ENCODE results near the gene CCL27.
A peak's percentile ranks its signal among the peaks of the same experiment; 100 is the strongest.

The CCL27 gene

DNA sequence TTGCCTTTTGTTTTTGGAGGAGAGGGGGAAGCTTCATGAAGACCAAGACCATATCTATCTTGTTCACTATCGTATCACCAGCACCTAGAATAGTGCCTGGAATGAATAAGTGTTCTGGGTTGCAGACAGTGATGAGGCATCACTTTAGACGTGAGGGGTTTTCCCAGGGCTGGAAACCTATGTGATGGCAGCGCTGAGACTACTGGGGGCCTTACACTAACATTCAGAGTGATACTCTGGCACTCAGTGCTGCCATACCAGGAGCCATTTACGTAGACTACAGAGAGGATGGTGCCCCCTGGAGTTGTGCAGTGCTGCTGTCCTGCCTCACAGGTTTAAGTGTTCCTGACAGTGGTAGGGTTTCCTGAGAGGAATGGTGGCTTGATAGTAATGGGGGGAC is 21.7 kb upstream of the CCL27 start:
- DNase-seq = no peak

DNA sequence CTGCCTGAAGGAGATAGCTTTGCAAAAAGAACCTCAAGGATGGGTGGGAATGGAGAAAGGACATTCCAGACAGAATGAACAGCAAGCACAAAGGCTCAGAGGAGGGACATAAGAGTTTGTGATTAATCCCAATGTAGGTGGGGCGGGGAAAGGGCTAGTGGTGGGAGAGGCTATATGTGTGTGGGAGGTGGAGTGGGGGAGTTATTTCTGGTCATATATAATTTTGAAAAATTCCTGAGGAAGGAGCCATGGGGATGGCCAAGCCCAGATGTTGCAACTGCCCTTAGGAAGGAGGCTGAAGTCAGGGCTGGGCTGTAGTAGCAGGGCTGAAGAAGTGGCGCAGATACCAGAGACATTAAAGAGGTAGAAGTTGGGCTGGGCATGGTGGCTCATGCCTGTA is 13.4 kb upstream of the CCL27 start:
- DNase-seq = no peak

DNA sequence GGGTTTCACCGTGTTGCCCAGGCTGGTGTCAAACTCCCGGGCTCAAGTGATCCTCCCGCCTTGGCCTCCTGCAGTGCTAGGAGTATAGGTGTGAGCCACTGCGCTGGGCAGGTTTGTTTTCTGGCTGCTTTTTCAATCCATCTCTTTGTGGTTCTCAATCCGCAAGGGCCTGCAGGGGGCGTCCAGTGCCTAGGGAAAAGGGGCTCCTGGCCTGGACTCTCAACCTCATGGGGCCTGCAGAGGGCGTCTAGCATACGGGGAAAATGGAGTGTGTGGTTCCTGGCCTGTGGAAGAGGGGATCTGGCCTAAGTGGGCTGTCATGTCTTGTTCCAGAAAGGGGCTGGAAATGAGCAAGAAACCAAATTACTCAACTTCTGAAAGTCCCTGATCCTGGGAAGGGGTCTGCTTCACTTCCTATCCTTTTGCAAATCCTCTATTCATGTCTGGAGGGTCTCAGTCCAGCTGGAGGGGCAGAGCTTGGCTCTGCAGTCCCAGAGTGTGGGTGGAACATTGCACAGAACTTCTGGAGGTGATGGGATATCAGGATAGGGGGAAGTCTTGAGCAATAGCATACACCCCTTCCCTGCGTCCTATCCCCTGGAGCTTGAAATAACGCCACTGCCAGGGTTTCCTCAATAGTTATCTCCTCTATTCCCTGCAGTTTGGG is 12.7 kb upstream of the CCL27 start:
- peak; percentile 91 for DNase-seq

DNA sequence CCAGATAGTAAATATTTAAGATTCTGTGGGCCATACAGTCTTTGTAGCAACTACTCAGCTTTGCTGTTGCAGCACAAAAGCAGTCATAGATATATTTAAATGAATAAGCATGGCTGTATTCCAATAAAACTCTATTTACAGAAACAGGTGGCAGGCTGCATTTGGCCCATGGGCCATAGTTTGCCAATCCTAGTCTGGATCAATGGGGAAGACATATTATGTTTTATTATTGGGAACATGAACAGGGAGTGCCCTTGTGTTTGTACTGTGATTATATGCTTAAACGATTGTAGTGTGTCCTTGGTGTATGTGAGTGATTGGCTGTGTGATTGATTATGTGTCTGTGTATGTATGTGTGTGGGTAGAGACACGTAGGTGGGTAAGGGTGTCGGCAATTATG is 12.0 kb upstream of the CCL27 start:
- DNase-seq = no peak

DNA sequence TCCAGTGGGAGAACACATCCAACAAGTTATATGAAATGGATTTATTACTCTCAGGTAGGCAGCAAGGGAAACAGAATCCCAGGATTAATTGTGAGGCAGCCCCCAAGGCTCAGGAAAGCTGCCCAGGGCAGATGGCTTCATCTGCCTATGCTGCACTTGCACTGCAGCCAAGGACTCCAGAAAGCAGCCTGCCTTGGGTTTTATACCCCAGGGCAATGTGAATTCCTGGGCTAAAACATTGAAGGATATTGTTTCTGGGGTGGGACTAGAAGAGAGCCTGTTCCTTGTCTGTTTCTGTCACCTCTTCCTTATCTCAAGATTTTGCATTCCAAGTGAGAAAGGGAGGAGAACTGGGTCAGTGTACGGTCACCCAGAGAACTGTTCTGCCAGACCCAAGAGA is 8.8 kb upstream of the CCL27 start:
- DNase-seq = peak; percentile 72

DNA sequence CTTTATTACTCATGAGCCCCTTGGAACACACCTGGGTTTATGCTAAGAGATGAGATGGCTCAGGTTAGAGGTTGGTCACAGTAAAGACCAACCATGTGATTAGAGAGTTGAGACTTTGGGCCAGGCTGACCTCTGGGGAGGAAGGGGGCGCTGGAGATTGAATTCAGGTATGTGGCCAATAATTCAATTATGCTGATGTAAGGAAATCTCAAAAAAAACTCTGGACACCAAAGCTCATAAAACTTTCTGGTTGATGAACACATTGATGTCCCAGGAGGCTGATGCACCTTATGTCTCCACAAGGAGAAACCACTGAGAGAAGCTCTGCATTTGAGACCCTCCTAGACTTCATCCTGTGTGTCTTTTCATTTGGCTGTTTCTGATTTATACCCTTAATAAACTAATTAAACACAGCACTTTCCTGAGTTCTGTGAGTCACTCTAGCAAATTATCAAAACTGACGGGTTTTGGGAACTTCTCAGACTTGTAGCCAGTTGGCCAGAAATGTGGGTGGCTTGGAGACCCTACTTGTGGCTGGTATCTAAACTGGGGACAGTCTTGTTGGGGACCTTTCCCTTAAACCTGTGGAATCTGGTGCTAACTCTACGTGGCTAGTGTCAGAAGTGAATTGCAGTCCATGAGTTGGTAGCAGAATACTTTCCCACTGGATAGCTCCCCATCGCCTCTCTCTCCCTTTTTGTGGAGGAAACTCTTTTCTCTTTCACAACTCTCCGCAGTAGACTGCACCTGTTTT is 7.5 kb upstream of the CCL27 start:
- no peak for DNase-seq

DNA sequence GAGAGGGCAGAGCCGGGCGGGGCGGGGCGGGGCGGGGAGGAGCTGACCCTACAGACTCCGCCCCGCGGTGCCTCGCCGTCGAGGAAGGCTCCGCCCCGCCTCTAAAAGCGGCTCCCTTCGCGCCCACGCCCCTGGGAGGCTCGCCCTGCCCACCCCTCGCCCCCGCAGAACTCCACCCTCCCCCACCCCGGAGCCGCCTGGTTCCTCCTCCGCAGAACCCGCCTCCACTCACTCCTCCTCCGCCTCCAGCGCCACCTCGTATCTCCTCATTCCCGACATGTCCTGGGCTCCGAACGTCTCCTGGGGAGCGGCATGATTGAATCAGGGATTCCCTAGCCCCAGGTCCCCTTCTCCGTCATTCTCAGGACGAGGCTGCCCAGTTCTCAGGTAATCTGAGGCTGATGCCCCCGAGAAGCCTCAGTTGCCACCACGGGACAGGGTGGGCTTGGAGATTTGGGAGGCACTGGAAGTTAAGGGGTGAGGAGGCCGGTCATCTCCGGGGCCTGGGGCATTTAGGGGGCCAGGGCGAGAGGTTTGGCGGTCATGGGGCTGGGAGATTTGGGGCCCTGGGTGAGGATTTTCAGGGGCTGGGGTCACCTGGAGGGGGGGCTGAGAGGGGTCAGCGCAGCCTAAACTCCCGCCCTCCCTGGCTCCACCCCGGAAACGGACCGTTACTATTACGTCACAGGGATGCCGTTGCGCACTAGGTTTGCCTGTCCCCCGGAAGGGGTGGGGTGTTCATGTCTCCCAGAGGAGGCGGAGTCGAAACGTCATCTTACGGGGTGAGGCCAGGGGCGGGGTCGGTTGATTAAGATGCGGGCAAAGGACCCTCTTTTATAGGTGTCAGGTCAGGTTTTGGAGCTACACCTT is 3.2 kb upstream of the CCL27 start:
- peak; percentile 97 for DNase-seq

DNA sequence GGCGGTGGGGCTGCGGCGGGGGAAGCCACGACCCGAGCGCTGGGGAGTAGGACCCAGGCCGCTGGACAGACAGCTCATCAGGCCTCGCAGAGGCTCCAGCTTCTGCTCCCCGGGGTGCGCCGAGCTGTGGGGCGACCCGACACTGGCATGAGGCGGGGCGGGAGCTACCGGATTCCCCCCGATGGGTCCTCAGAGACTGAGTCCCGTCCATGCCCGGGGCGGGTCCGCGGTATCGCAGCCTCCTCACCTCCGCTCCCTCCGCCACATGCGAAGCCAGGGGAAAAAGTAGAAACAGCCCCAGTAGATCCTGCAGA is 2.6 kb upstream of the CCL27 start:
- no peak for DNase-seq

DNA sequence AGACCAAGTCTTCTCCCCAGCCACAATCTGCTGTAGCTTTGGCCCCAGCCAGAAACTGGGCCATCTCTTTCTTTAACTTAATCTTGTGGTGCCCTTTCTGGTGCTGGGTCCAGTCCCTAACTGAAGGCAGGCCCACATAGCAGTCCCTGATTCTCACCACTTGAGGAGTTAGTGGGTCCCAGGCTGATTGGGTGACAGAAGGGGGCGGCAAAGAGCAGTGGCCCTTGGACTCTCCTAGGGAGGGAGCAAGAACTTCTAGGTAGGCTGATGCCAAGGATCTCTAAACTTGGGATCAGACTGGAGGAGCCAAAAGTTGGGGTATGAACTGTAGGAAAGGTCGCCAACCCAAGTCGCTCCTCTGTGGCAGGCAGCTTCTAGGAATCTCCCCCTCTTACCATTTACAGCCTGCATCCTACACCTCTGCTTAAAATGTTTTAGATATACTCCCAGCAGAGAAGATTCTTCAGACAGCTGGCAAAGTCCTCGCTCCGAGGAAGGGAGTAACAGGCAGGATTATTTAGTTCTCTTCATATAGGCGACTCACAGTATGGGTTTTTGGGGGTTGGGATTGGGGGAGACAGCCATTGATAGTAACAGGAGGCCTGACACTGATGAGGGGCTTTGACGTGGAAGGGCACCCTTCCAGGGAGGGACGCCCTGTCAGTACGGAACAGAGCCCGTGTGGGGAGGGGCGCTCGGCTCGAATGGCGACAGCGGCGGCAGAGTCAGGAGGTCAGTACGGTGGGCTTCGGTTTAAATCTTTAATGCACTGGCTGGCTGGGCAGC is 2.0 kb upstream of the CCL27 start:
- DNase-seq = peak; percentile 93

DNA sequence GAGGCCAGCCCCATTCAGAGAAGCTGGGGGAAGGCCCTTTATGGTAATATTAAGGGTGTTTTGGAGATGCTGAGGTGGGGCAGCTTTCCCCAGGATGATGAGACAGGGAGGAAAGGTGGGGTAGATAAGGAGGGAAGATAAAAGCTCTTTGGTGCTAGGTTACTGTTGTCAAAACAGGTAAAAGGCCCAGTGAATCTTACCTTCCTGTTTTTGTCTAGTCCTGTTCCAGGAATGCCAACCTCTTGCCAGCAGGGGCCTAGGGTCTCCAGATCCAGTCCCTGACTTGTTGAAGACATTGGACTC is 797 bp upstream of the CCL27 start:
- no peak for DNase-seq

DNA sequence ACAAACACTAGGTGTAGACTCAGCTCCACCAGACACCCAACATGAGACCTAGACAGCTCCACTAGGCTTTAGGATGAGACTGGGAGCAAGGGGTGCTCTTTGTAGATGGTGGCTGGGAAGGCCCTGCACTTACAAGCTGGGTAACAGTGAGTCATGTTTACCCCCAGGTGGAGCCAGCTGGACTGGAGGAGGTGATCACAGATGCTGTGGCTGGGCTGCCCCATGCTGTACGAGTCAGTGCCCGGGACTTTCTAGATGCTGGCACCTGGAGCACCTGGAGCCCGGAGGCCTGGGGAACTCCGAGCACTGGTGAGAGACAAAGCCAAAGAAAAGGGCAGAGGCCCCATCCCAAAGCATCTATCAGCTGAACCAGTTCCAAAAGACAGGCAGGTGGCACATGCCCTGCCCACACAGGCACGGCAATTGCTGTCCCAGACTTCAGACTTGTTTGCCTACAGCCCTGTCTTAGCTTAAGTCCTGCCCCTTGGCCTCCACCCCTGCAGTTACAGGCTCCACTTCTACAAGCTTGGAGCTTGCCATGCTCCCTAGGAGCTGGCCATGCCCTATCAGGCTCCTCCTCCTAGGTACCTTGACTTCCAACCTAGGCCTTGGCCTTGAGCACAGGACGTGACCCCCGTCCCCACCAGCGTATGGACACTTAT is 2.7 kb downstream of the CCL27 start:
- DNase-seq = peak; percentile 62

DNA sequence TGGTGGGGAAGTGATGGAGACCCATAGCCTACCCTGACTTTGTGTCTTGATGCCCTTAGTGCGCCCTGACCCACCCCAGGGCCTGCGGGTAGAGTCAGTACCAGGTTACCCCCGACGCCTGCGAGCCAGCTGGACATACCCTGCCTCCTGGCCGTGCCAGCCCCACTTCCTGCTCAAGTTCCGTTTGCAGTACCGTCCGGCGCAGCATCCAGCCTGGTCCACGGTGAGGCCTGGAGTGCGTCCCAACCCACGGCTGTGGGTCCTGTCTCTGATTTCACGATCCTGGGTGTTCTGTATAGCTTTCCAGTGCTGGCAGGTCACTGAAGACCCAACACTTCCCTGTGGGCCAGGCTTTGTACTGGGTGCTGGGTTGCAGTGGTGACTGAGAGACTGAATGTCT is 4.0 kb downstream of the CCL27 start:
- DNase-seq = no peak

DNA sequence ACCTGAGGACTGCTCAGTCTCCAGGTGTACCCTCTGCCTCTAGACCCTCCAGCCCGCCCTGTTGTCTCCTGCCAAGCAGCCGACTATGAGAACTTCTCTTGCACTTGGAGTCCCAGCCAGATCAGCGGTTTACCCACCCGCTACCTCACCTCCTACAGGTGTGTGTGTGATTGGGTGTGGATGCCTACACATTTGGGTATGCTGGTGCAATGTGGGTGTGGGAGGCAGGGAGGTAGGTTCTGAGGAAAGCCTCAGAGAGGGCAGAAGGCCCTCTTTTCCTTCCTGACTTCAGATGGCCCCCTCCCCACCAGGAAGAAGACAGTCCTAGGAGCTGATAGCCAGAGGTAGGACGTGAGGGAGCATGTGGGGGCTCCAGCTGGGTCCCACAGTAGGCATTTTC is 5.5 kb downstream of the CCL27 start:
- DNase-seq = no peak

DNA sequence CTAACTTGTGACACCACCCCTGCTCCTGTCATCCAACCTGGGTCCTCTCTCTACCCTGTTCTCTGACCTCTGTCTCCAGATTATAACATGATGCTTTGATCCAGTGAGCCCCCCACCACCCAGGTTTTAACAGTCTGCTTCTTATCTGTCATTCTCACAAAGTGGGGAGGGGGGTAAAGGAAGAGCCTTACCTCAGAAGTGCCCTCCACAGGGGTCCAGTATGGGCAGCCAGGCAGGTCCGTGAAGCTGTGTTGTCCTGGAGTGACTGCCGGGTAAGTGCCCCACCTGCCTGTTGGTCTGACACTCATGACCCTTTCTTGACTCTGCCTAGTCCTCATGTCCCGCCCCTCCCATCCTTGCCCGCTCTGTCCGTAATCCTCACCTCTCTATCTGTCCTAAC is 7.1 kb downstream of the CCL27 start:
- DNase-seq = no peak

DNA sequence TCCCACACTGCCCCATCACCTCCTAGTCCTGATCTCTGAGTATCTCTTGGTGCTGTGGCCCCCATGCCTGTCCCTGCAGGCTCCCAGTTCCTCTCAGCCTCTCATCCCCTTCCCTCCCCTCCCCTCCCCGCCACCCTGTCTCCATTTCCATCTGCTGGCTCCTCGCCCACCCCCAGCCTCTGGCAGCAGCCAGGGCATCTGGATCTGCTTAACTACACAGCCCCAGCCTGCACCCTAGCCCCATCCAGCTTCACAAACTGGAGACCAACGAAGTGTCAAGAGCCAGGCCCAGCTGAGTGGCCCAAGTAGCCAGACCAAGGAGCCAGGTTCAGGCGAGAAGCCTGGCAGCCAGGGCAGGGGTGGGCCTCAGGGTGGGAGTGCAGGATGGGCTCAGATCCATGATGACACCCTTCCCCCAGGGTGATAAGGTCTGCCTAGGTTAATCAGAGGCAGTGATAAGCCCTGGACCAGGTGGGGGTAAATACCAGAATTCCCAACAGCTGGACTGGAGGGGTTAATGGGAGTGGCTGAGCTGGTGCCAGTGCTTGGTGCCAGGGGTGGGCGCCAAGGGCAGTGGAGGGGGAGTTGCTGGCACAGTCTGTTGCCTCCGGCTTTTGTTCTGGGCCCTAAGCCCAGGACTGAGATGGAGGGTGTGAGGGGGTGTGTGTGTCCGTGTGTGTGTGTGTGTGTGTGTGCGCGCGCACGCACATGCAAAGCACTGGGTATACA is 8.0 kb downstream of the CCL27 start:
- no peak for DNase-seq

DNA sequence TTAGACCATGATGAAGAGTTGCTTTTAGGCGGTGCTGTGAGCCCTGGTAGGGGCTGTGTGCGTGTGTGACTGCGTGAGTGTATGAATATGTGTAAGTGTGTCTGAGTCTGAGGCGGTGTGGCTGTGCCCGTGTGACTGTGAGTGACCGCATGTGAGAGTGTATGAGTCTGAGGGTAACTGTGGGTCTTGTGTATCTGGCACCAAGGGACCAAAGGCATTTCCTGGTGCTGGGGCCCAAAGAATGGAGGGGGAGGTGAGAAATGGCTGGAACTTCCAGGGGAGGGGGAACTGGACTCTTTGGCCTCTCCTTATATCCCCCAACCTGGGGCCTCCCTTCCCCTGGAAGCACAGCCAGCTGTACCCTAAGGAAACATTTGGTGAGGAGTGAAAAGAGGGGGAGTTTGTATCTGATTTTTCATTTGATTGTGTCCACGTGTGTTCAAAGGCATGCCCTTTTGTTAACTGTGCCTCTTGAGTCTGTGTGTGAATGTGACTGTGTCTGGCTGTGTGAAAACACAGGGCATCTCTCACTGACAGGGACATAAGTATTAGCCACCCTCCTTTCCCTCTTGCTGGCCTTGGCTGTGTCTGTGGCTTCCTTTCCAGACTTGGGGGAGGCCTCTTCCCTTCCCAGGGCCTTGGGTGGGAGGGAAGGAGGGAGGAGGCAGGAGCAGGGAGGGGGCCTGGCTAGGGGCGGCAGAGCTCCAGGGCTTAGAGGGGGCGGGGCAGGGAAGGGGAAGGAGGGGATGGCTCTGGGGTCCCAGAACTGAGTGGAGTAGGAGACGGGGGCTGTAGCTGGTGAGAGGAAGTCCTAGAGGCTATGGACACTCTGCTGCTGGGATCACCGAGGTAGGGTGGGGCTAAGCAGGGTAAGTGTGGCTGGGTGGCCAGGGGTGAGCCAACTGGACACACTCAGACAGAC is 9.0 kb downstream of the CCL27 start:
- no peak for DNase-seq

DNA sequence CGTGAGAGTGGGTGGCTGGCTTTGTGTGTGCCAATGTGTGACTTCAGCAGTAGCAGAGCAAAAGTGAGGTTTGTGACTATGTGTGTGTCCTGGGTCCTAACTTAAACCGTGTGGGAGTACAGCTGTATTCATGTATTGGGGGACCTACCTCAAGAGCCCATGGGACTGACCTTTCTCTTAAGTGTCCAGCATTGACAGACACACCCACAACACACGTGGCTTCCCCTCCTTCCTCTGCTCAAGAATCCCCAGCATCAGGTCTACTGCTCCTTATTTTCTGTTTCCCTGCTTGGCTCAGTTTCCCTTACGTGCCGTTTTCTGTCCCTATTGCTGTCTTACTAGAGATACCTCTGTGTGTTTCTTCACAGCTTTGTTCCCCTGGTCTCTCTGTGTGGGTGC is 9.9 kb downstream of the CCL27 start:
- DNase-seq = no peak

DNA sequence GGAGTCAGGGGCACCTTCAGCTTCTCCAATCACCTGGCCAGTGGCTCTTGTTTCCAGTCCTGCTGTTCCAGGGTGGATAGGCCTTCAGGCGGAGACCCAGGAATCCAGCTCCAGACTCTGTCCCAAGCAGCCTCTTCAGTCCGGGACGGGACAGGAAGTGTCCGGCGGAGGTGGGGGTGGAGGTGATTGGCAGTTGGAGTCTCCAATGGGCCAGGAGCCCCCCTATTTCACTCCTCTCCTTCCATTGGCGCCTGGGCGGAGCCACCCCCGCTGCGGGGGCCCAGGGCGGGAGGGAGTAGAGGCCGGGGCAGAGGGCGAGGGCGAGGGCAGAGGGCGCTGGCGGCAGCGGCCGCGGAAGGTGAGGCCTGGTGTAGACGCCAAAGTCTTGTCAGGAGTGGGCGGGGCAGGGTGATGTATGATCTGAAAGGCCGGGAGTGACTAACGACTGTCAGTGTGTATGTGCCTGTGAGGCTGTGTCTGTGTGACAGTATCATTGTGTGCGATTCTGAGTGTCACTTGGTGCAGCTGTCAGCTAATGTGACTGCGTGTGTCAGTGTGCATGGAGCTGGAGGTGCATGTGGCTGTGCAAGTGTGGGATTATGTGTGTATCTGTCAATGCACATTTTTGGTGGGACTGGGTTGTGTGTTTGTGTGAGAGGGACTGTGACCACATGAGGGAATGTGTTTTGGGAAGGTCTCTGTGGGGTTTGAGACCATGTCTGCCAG is 10.4 kb downstream of the CCL27 start, which contains the start of gene IL11RA:
Gene IL11RA (plus strand): TSS at position 310 of the 726 bp plus-strand sequence. CDS start 3,033 bp downstream, outside the sequence.
- peak; percentile 99 for DNase-seq

DNA sequence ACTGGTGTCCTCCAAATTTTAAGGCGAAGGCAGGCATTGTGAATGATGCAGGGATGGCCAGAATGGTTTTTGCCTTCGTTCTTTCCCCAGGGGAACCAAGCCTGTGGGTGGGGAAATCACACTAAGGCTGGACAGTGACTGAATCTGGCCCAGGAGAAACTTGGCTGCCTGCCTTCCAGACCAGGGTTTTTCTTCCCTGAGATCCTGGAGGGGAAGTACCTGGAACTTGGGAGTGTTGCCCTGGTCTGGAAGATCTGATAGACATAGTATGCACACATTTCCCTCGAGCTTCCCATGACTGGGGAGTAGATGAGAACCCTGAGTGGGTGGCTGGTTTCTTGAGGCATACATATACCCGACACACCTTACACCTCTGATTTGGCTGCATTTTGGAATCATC is 11.1 kb downstream of the CCL27 start:
- no peak for DNase-seq

DNA sequence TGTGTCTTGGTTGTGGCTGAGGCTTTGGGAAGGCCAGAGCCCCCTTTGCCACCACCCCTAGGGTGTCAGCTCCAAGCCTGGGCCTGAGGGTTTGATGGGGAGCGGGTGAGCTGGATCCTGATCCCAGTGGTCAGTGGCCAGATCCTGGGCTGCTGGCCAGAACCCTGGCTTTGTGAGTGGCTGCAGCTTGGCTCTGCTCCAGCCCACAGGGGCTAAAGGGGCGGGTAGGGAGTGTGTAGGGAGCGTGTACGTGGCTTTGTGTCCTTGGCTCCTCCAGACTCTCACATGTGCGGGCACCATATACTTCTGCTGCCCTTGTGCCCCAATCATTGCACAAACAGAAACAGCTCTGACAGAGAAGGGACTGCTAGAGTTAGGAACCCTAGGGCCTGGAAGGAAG is 11.6 kb downstream of the CCL27 start:
- DNase-seq = no peak
